Vagina (tissue), 2 donors: Measurements from ENCODE around the gene C10orf88.

Experiments
- POLR2AphosphoS5 ChIP-seq, 2 donors: sonication (generic); formaldehyde crosslinking; IDR thresholded peaks; one replicate each; pipeline ENCODE4 v1.9.0; 2017; ENCODE audit warnings: antibody characterized with exemption in 2 of 2, mild to moderate bottlenecking in 2 of 2, low read depth in 1 of 2; ENCODE audit not compliant: insufficient read depth in 1 of 2
- TF ChIP-seq, protein P1 (sequence below), 3 experiments: fragments of 450-650 bp in 2 of 3; fragments of 200-600 bp in 1 of 3; sonication (generic) in 1 of 3; IDR thresholded peaks; one replicate each; pipeline ENCODE4 v1.5.1; 2017 to 2019; ENCODE audit warnings: antibody characterized with exemption in 3 of 3, mild to moderate bottlenecking in 2 of 3, moderate library complexity in 2 of 3

- TF ChIP-seq, protein P1, sequence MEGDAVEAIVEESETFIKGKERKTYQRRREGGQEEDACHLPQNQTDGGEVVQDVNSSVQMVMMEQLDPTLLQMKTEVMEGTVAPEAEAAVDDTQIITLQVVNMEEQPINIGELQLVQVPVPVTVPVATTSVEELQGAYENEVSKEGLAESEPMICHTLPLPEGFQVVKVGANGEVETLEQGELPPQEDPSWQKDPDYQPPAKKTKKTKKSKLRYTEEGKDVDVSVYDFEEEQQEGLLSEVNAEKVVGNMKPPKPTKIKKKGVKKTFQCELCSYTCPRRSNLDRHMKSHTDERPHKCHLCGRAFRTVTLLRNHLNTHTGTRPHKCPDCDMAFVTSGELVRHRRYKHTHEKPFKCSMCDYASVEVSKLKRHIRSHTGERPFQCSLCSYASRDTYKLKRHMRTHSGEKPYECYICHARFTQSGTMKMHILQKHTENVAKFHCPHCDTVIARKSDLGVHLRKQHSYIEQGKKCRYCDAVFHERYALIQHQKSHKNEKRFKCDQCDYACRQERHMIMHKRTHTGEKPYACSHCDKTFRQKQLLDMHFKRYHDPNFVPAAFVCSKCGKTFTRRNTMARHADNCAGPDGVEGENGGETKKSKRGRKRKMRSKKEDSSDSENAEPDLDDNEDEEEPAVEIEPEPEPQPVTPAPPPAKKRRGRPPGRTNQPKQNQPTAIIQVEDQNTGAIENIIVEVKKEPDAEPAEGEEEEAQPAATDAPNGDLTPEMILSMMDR (IDR thresholded peaks at IDR 0.05): no peak
- TF ChIP-seq POLR2AphosphoS5 (IDR thresholded peaks at IDR 0.05; ENCODE audit: insufficient read depth in 1 of 2, low read depth in 1 of 2): no peak
Measured at GRCh38 chr10:122910310-122910709, 43.7 kb downstream of the C10orf88 start, which contains the start of gene FAM24A.
